Measurements from ENCODE around the gene FUS.

FUS gene

DNA sequence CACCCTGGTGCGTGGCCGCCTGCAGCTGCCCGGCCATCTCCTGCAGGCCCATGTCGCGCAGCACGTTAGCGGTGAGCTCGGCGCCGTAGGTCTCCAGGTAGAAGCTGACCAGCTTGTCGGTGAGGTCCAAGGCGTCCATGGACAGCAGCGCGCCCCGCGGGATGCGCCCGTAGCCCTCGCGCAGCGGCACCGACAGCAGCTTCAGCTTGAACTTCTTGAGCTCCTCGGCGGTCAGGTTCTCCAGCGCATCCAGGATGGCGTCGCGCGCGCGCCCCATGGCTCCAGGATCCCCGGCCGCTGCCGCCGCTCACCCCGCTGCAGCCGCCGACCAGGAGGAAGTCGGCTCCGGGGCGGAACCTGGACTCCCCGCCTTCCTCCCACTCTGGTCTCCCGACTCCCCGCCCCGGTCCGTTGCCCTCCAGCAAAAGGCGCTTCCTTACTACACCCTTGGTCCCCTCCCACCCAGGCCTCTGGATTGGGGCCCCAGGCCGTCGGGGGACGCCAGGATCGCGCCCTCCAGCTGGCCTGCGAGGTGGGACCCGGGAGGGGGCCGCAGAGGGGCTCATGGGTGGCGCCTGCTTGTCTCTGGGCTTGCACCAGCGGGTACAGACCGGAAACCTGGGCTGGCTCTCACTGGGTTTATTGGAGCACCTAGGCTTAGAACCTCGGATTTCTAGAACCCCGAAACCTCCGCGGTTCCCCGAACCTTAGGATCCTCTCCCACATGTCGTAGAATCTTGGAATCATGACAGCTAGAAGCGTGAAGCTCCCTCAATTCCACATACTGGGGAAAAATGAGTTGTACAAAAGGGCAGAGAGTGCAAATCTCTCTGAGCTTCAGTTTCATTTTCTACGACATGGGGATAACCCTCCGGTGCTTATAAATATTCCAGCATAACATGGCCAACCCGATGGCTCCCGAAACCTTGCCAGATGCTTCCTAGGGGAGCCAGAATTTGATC lies 22.8 kb downstream of the FUS start, which contains the start of gene PYCARD:
Gene PYCARD (minus strand): TSS at position 347 of the 962 bp plus-strand sequence. CDS start 70 bp downstream, at position 277.
- no peak for DNase-seq

DNA sequence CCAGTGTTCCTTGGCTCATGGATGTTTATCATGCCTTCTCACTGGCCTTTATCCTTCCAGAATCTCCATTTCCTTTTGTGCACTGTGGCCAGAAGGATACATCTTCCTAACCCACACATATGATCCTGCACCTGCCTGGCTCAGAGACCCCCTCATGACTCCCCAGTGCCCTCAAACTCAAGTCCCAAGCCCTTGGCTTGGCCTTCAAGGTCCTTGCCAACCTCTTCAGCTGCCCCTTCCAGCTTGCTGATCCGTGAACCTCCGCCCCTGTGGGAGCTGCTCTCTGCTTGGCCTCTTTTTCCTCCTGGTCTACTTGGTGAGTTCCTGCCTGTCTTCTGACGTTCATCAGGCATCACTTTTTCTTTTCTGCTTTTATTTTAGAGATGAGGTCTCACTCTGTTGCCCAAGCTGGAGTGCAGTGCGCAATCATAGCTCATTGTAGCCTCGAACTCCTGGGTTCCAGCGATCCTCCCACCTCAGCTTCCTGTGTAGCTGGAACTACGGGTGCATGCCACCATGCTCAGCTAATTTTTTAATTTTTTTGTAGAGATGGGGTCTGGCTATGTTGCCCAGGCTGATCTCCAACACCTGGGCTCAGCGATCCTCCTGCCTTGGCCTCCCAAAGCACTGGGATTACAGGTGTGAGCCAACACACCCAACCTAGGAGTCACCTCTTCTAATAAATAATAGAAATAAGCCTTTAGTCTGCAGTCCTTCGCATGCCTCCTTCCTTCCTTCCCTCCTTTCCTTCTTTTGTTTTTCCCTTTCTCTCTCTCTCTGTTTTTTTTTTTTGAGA lies 25.1 kb downstream of the FUS start:
- DNase-seq = no peak

DNA sequence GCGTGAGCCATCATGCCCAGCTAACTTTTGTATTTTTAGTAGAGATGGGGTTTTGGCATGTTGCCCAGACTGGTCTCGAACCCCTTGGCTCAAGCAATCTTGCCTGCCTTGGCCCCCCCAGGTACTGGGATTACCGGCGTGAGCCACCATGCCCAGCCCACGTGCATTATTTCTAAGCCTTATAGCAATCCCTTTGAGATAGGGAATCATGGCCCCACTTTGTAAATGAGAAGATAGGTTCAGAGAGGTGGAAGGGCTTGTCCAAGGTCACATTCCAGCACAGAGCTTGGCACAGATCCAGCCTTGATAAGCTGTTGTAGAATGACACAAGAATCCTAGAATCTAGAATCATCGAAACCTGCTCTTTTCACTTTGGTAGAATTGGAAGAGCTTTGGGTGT lies 26.8 kb downstream of the FUS start:
- no peak for DNase-seq

DNA sequence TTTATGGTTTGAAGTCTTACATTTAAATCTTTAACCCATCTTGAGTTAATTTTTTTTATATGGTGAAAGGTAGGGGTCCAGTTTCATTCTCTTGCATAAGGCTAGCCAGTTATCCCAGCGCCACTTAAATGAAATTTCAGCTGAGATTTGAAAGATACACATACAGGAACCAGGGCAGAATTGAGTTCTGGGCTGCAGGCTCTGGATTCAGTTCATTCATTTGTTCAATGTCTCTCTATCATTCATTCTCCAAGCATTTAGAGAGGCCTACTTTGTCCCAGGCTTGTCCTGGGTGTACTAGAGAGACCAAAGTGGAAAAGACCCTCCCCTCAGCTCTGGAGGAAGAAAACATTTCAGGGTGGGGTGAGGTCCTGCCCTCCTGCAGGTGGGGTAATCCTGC lies 33.4 kb downstream of the FUS start:
- no peak for DNase-seq

DNA sequence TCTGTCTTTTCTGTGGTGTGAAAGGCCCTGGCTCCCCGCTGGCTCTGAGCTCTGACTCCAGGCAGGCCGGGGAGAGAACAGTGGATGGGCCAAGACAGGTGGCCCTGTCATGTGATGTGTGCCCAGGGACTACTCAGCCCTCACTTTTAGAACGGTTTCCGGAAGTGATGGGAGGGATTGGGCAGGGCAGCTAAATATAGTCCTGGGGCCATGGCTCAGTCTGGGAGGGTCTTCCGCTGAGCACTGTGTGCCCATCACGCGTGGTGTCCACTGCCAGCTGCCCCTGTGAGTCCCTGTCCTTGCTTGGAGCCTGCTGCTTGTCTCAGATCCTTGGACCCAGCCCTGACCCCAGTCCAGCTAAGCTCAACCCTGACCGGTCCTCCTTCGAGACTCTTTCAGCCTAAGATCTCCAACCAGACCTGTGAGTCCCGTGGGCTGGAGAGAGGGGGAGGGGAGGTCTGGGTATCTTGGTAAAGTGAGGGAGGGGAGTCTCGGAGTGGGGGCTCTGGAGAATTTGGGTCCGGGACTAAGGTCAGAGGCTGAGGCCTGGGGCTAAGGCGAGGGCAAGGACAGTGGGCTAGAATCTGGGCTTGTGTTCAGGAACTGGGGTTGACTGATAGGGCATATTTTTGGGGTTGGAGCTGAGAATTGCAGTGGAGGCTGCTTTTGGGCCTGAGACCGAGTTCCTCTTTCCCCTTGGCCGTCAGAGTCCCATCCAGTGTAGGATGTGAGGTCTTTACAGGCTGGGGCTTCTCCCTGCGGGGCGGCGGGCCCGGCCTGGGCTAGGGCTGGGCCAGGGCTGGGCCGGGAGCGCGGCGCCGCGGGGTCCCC lies 34.2 kb downstream of the FUS start, which contains the start of gene TRIM72:
Gene TRIM72 (plus strand): TSS at position 243 of the 831 bp plus-strand sequence. CDS start 620 bp downstream, outside the sequence.
- DNase-seq = no peak

DNA sequence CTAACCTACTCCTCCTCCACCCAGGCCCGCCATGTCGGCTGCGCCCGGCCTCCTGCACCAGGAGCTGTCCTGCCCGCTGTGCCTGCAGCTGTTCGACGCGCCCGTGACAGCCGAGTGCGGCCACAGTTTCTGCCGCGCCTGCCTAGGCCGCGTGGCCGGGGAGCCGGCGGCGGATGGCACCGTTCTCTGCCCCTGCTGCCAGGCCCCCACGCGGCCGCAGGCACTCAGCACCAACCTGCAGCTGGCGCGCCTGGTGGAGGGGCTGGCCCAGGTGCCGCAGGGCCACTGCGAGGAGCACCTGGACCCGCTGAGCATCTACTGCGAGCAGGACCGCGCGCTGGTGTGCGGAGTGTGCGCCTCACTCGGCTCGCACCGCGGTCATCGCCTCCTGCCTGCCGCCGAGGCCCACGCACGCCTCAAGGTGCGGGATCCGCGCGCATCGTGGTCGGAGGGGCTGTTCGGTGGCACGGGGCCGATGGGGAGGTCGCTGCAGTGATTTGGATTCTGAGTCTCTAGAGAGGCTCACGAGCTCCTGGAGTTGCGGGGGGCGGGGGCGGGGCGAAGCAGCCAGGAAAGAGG lies 34.9 kb downstream of the FUS start:
- no peak for DNase-seq

DNA sequence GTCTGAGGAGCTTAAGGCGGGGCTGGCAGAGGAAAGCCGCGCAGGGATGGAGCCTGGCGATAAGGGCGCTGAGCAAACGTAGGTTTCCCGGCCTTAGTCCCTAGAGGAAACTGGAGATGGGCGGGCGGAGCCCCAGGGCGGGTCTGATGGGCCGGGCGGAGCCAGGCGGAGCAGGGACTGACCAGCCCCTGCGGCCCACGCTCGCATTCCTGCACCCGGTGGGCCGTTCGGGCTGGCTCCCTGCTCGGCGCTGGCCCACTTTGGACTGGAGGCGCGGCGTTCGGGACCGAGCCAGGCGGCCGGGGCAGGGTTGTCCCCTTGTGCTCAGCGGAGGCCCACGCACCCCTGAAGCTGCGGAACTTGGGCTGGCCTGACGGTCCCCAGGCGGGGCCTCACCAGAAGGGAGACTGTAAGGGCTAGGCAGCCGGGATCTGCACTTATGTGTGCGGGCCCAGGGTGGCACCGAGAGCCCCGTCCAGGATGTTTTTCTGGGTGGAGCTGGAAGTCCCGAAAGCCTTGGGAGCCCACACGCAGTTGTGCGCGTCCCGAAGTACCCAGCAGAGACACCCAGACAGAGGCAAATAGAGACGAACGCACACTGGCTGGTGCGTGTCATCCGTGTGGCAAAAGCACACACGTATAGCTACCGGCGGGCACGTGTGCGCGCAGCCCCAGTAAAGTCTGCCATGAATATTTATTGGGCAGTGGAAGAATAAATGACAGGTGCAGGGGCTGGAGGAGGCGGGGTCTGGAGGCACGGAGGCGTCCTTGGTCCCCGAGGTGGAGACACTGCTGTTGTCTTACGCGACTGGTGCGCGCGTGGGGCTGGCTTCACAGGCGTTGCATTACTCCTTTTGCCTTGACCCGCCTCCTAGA lies 35.6 kb downstream of the FUS start:
- no peak for DNase-seq

DNA sequence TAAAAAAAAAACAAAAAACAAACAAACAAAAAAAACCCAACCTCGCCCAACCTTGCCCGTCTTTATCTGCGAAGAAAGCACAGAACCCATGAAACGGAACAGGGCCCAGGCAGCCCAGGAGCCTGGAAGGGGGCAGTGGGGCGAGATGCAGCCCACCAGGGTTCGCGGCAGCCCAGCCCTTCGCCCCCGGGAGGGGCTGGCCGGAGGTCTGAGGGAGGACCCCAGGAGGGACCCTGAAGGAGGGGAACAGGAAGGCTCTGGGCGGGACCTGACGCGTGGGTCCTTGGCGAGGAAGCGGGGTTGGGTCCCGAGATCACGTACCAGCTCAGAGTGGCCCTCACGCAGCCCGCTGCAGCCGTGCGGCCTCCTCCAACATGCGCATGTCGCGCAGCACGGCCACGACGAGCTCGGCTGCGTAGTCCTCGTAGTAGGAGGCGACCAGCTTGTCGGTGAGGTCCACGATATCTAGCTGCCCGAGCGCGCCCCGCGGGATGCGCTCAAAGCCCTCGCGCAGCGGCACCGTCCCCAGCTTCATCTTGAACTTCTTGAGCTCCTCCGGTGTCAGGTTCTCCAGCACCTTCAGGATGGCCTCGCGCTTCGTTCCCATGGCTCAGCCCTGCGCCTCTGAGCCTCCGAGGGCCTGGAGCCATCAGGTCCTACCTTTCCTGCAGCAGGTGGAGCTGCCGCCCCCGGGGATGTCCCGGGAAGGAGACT lies 36.6 kb downstream of the FUS start, which contains the start of gene PYDC1:
Gene PYDC1 (minus strand): TSS at position 714 of the 714 bp plus-strand sequence. CDS start 107 bp downstream, at position 607.
- DNase-seq = no peak

DNA sequence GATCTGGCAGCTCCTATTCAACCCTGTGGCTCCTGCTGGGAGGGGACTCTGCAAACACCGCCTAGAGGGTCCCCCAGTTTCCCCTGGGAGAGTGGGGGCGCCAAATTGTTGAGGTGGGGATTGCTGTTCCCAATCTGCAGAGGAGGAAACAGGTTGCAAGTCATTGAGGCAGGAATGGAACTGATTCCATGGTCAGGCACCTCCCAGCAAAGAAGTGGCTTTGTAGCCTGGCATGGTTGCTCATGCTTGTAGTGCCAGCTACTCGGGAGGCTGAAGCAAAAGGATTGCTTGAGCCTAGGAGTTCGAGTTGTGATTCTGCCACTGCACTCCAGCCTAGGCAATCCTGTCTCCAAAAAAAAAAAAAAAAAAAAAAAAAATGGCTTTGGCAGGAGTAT lies 37.2 kb downstream of the FUS start:
- no peak for DNase-seq

DNA sequence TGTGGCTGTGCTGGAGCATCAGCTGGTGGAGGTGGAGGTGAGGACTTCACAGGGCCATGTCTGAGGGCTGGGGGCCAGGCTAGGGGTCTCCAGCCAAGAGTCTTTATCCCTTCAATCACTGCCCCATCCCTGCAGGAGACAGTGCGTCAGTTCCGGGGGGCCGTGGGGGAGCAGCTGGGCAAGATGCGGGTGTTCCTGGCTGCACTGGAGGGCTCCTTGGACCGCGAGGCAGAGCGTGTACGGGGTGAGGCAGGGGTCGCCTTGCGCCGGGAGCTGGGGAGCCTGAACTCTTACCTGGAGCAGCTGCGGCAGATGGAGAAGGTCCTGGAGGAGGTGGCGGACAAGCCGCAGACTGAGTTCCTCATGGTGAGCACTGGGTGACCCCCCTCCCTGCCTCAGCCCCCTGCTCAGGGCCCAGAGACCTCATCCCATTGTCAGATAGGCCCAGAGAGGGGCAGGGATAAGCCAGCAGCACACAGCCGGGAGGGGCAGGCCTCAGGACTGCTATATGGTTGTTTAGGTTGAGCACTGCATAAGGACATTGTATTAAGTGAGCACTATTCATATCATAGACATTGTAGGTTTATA lies 39.3 kb downstream of the FUS start:
- DNase-seq = no peak

DNA sequence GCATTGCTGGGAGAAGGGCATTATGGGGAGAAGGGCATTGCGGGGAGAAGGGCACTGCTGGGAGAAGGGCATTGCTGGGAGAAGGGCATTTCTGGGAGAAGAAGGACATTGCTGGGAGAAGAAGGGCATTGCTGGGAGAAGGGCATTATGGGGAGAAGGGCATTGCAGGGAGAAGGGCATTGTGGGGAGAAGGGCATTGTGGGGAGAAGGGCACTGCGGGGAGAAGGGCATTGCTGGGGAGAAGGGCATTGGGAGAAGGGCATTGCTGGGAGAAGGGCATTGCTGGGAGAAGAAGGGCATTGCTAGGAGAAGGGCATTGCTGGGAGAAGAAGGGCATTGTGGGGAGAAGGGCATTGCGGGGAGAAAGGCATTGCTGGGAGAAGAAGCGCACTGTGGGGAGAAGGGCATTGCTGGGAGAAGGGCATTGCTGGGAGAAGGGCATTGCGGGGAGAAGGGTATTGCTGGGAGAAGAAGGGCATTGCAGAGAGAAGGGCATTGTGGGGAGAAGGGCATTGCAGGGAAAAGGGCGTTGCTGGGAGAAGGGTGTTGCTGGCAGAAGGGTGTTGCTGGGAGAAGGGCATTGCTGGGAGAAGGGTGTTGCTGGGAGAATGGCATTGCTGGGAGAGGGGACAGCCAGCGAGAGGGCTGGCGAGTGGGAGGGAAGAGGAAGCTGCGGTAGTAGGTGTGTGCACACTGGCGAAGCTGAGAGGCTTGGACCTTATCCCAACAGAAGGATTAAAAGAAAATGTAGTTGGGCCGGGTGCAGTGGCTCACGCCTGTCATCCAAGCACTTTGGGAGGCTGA lies 41.6 kb downstream of the FUS start:
- no peak for DNase-seq

DNA sequence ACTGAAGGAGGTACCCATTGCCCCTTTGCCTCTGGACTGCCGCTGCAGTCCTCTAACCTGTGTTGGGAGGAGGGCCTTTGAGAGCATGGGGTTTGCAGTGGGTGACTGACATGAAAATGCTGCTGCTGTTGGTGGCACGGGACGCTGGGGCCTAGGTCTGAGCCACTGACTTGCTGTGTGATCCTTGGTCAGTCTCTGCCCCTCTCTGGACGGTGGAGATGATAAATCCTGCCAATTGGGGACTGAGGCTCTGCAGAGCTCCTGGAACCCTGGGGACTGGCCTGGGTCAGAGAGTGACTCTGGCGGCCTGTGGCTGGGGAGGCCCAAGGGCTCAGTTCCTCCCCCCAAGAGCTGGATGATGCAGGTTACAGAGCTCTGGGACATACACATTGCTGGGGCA lies 43.1 kb downstream of the FUS start:
- no peak for DNase-seq

DNA sequence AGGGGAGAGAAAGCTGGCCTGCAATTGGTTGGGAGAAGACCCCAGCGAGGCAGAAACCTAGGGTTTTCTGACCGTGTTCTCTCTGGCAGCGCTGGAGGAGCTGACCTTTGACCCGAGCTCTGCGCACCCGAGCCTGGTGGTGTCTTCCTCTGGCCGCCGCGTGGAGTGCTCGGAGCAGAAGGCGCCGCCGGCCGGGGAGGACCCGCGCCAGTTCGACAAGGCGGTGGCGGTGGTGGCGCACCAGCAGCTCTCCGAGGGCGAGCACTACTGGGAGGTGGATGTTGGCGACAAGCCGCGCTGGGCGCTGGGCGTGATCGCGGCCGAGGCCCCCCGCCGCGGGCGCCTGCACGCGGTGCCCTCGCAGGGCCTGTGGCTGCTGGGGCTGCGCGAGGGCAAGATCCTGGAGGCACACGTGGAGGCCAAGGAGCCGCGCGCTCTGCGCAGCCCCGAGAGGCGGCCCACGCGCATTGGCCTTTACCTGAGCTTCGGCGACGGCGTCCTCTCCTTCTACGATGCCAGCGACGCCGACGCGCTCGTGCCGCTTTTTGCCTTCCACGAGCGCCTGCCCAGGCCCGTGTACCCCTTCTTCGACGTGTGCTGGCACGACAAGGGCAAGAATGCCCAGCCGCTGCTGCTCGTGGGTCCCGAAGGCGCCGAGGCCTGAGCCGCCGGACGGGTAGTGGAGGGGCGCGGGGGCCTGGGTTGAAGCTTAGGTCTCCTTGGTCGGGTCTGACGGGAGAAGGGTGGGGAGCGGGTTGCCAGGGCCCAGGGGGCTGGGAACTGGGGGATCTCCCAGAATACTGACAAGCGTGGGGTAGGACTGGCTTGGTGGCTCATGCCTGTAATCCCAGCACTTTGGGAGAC lies 44.4 kb downstream of the FUS start:
- no peak for DNase-seq

DNA sequence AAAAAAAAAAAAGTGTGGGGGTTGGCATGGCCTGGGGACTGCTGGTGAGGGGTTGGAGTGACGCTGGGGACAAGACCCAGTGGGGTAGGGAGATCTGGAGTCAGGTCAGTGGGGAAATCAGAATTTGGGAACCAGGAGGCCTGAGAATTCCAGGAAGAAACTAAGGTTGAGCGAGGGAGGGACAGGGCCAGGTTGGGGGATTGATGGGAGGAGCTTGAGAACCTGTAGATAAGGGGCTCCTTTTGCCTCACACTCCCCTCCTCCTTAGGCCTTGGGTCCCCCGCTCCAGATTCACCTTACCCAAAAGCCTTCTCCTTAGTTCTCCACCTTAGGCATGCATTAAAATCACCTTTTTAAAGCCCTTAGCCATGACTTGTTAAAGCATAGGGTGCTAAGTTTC lies 45.3 kb downstream of the FUS start:
- DNase-seq = no peak

DNA sequence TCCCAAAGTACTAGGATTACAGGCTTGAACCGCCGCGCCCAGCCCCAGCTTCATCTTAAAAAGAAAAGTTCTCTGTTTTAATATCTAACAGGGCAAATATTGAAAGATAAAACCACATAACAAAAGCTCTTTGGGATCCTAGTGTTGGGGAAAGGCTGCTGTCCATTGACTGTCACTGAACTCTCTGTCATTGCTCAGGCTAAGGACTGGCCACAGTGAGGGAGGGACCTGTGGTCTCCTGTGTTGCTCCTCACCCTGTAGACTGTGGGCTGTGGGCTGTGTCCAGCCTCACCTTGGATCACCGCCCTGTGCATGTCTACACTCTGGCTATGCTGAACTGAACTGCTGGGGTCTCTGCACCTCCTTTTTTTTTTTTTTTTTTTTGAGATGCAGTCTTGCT lies 48.3 kb downstream of the FUS start:
- DNase-seq = no peak

DNA sequence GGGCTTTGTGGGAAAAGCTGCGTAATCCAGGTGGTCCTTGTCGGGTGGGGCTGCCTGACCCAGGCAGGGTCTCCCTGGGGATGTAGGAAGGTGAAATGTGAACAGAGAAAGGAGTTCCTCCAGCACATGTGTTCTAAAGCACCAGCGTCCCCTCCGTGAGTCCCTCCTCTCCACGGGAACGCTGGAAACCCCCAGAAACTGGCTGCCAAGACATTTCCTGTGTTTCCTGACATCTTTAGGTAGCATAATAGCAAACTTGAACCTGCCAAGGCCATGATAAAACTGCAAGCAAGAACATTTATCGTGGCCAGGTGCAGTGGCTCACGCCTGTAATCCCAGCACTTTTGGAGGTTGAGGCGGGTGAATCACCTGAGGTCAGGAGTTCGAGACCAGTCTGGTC lies 49.6 kb downstream of the FUS start:
- no peak for DNase-seq

DNA sequence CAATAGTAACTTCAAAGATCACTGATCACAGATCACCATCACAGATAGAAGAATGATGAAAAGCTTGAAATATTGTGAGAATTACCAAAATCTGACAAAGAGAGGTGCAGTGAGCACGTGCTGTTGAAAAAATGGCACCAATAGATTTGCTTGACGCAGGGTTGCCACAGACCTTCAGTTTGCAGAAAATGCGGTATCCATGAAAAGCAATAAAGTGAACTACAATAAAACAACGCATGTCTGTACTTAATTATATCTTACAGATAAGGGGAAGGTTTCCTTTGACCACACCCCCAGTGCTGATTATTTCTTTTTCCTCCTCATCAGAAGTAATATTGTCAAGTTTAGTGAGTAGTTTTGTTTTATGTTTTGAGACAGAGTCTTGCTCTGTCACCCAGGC lies 58.1 kb downstream of the FUS start:
- no peak for DNase-seq
